Stimulated activated CD8-positive, alpha-beta memory T cell treated with anti-CD3 and anti-CD28 coated beads, Interleukin-12 subunit alpha, Interleukin-12 subunit beta, amount 100 ng/mL, for 24 hours (primary cell): ENCODE measurements around the gene MAP3K1.
"Not testable (repeated sequence)": the region's sequence is repeated elsewhere in the genome, so short reads cannot be mapped to it uniquely, and the experiment has no call there.

Experiments used
- DNase-seq: peaks from one replicate; pipeline ENCODE4 v3.0.0-alpha.2; 2020; ENCODE audit errors: extremely low read depth

Gene MAP3K1

GRCh38 chr5:56814963-56815657 lies at the start of gene MAP3K1:
Gene MAP3K1 (plus strand): TSS chr5:56815549. CDS start chr5:56815574, 25 bp downstream.
- DNase-seq = peak; percentile 57

GRCh38 chr5:56766926-56767325 lies 48.4 kb upstream of the MAP3K1 start:
- DNase-seq = no peak

- DNase-seq = no peak
These were observed 45.3 kb upstream of the MAP3K1 start for GRCh38 chr5:56769875-56770604.

GRCh38 chr5:56772767-56773166 lies 42.6 kb upstream of the MAP3K1 start:
- DNase-seq = no peak

GRCh38 chr5:56774957-56775356 lies 40.4 kb upstream of the MAP3K1 start:
- DNase-seq = no peak

GRCh38 chr5:56776212-56776846 lies 39.0 kb upstream of the MAP3K1 start:
- DNase-seq = not testable (repeated sequence)

- no peak for DNase-seq
These were observed 32.1 kb upstream of the MAP3K1 start for GRCh38 chr5:56783261-56783660.

- no peak for DNase-seq
These were observed 29.0 kb upstream of the MAP3K1 start for GRCh38 chr5:56786346-56786745.

GRCh38 chr5:56791396-56791795 lies 24.0 kb upstream of the MAP3K1 start:
- DNase-seq = no peak

- DNase-seq = no peak
These were observed 16.8 kb upstream of the MAP3K1 start for GRCh38 chr5:56798521-56798920.

GRCh38 chr5:56800186-56800585 lies 15.2 kb upstream of the MAP3K1 start:
- no peak for DNase-seq

GRCh38 chr5:56801256-56801655 lies 14.1 kb upstream of the MAP3K1 start:
- no peak for DNase-seq

- DNase-seq = no peak
These were observed 13.1 kb upstream of the MAP3K1 start for GRCh38 chr5:56802205-56802604.

GRCh38 chr5:56803025-56803424 lies 12.3 kb upstream of the MAP3K1 start:
- no peak for DNase-seq

- DNase-seq = no peak
These were observed 11.5 kb upstream of the MAP3K1 start for GRCh38 chr5:56803894-56804293.

GRCh38 chr5:56807679-56808078 lies 7.7 kb upstream of the MAP3K1 start:
- DNase-seq = no peak

GRCh38 chr5:56808211-56808610 lies 7.1 kb upstream of the MAP3K1 start:
- DNase-seq = no peak

- DNase-seq = no peak
These were observed 4.5 kb upstream of the MAP3K1 start for GRCh38 chr5:56810826-56811225.

- DNase-seq = no peak
These were observed 3.2 kb upstream of the MAP3K1 start for GRCh38 chr5:56812110-56812509.

- no peak for DNase-seq
These were observed 2.0 kb upstream of the MAP3K1 start for GRCh38 chr5:56813302-56813701.

GRCh38 chr5:56814361-56814962 lies 887 bp upstream of the MAP3K1 start:
- DNase-seq = no peak
